ENCODE data around the gene CHD5.

The CHD5 gene

DNA sequence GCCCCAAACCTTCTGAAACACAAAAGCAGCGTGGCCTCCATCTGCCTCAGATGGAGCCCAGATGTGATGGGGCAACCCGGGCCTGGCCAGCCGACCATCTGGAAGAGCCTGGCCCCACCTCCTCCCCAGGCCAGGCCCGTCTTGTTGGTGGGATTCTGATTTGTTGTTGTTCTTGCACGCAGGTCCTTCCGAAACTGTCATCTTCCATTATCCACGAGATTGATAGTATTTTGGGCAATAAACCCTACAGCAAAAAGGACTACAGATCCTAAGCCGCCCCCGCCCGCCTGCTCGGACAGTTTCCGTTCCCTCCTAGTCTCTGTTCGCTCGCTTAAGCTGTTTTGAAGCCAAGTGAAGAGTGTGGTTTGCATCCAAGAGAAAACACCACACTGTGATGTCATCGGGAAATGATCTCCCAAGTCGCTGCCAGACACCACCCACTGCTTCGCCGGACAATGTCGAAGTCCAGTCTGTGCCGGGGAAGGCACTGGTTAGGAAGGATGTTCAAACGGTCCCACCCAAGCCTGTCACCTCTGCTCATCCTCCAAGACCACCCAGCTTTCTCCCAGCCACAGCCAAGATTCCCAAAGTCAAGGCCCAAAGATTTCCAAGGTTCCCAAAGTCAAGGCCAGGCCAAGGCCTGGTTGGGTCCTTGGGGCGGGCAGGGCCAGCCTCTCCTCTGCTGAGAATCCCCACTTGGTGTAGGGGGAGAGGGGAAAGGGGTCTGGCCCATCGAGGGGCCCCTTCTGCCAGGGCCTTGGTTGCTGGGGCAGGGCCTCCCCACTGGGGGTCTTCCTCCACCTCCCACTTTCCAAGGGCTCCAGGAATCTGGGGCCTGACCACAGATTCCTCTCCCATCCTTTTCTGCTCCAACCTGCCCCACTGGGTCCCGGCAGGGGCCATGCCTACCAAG is 81.6 kb downstream of the CHD5 start:
- no peak overlapping the region for H3K27ac ChIP-seq (ENCODE audit: low read depth, low read length)
- peaks cover 14% of the 10 kb centered on the region; the same call in 1 of the 2 replicates for H3K27me3 ChIP-seq (ENCODE audit: insufficient read depth, low read length)
- H3K4me3 ChIP-seq (ENCODE audit: low read depth, low read length) = no peak overlapping the region
- no peaks in the 10 kb centered on the region for H3K79me2 ChIP-seq (ENCODE audit: control insufficient read depth, insufficient read depth, low read length, unreplicated experiment)
- H3K4me1 ChIP-seq (ENCODE audit: control insufficient read depth, insufficient read depth, low read length, unreplicated experiment) = no peaks in the 10 kb centered on the region
- H3K36me3 ChIP-seq (ENCODE audit: insufficient read depth, low read length) = no peaks in the 10 kb centered on the region
- no peak overlapping the region for H2AFZ ChIP-seq (ENCODE audit: low read length, unreplicated experiment)

GRCh38 chr1:6097824-6098223 is 82.3 kb downstream of the CHD5 start:
- Histone ChIP-seq H3K4me1 (ENCODE audit: control insufficient read depth, insufficient read depth, low read length, unreplicated experiment) (no peaks in the 10 kb centered on the region), H3K79me2 (ENCODE audit: control insufficient read depth, insufficient read depth, low read length, unreplicated experiment) (no peaks in the 10 kb centered on the region), H3K27me3 (ENCODE audit: insufficient read depth, low read length) (peaks cover 7% of the 10 kb centered on the region; the same call in 1 of the 2 replicates), H3K4me3 (ENCODE audit: low read depth, low read length) (no peak overlapping the region), H3K36me3 (ENCODE audit: insufficient read depth, low read length) (no peaks in the 10 kb centered on the region), H2AFZ (ENCODE audit: low read length, unreplicated experiment) (no peak overlapping the region), H3K27ac (ENCODE audit: low read depth, low read length) (no peak overlapping the region)

DNA sequence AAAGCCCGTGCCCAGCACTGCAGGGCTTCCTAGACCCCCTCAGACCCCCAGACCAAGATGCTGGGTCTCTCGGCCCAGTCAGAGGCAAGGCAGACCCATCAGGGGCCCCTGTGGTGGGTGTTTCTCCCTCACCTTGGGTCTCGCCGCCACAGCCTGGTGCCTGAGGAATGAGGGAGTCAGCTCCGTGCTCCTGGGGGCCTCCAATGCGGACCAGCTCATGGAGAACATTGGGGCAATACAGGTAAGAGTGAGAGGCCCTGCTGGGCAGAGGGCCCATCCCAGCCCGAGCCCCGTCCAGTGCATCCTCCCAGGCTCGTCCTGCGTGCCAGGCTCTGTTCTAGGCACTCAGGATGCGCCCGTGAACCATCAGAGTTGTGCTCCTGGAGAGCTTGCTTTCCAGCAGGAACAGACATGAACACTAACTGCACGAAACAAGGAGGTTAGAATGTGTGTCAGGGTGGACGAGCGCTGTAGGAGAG is 83.0 kb downstream of the CHD5 start:
- Histone ChIP-seq H3K4me3 (ENCODE audit: low read depth, low read length) (no peak overlapping the region), H3K27me3 (ENCODE audit: insufficient read depth, low read length) (no peaks in the 10 kb centered on the region), H3K27ac (ENCODE audit: low read depth, low read length) (no peak overlapping the region), H3K36me3 (ENCODE audit: insufficient read depth, low read length) (no peaks in the 10 kb centered on the region), H2AFZ (ENCODE audit: low read length, unreplicated experiment) (no peak overlapping the region), H3K79me2 (ENCODE audit: control insufficient read depth, insufficient read depth, low read length, unreplicated experiment) (no peaks in the 10 kb centered on the region), H3K4me1 (ENCODE audit: control insufficient read depth, insufficient read depth, low read length, unreplicated experiment) (no peaks in the 10 kb centered on the region)

- no peaks in the 10 kb centered on the region for H3K79me2 ChIP-seq (ENCODE audit: control insufficient read depth, insufficient read depth, low read length, unreplicated experiment)
- no peak overlapping the region for H3K27ac ChIP-seq (ENCODE audit: low read depth, low read length)
- no peaks in the 10 kb centered on the region for H3K36me3 ChIP-seq (ENCODE audit: insufficient read depth, low read length)
- no peak overlapping the region for H2AFZ ChIP-seq (ENCODE audit: low read length, unreplicated experiment)
- no peak overlapping the region for H3K4me3 ChIP-seq (ENCODE audit: low read depth, low read length)
- no peaks in the 10 kb centered on the region for H3K4me1 ChIP-seq (ENCODE audit: control insufficient read depth, insufficient read depth, low read length, unreplicated experiment)
- no peaks in the 10 kb centered on the region for H3K27me3 ChIP-seq (ENCODE audit: insufficient read depth, low read length)
Observed at GRCh38 chr1:6096243-6097116, 83.6 kb downstream of the CHD5 start.

- H3K36me3 ChIP-seq (ENCODE audit: insufficient read depth, low read length) = no peaks in the 10 kb centered on the region
- H3K4me1 ChIP-seq (ENCODE audit: control insufficient read depth, insufficient read depth, low read length, unreplicated experiment) = no peaks in the 10 kb centered on the region
- no peaks in the 10 kb centered on the region for H3K79me2 ChIP-seq (ENCODE audit: control insufficient read depth, insufficient read depth, low read length, unreplicated experiment)
- no peaks in the 10 kb centered on the region for H3K27me3 ChIP-seq (ENCODE audit: insufficient read depth, low read length)
- H3K4me3 ChIP-seq (ENCODE audit: low read depth, low read length) = no peak overlapping the region
- H2AFZ ChIP-seq (ENCODE audit: low read length, unreplicated experiment) = no peak overlapping the region
- no peak overlapping the region for H3K27ac ChIP-seq (ENCODE audit: low read depth, low read length)
Observed at GRCh38 chr1:6095511-6096242, 84.4 kb downstream of the CHD5 start.

DNA sequence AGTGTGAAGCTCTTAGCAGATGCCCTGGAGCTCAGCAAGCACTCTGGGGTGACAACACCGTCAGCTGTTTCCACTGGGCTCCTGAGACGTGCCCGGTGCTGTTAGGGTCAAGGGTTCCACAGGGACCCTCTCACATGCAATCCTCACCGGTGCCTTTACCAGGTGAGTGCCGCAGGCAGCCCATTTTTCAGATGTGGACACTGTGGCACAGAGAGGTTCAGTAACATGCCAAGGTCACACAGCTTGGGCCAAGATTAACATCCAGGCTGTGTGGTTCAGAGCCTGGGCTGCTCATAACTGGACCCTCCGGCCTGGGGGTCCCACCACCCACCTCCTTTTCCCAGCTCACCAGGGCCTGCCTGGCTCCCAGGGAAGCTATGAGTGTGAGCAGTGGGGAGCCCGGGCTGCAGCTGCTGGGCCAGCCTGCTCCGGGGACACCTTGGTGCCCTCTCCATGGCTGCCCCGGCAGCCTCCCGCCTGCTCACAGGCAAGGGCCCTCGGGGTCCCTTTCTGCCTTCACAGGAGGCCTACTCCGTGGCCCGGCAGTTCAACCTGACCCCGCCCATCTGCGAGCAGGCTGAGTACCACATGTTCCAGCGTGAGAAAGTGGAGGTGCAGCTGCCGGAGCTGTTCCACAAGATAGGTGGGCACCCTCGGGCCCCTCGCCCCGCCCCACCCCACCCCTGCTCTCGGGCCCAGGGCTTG is 85.2 kb downstream of the CHD5 start:
- no peaks in the 10 kb centered on the region for H3K79me2 ChIP-seq (ENCODE audit: control insufficient read depth, insufficient read depth, low read length, unreplicated experiment)
- no peaks in the 10 kb centered on the region for H3K27me3 ChIP-seq (ENCODE audit: insufficient read depth, low read length)
- no peaks in the 10 kb centered on the region for H3K4me1 ChIP-seq (ENCODE audit: control insufficient read depth, insufficient read depth, low read length, unreplicated experiment)
- H3K4me3 ChIP-seq (ENCODE audit: low read depth, low read length) = no peak overlapping the region
- no peak overlapping the region for H2AFZ ChIP-seq (ENCODE audit: low read length, unreplicated experiment)
- no peak overlapping the region for H3K27ac ChIP-seq (ENCODE audit: low read depth, low read length)
- no peaks in the 10 kb centered on the region for H3K36me3 ChIP-seq (ENCODE audit: insufficient read depth, low read length)

GRCh38 chr1:6094246-6094645 is 85.9 kb downstream of the CHD5 start:
- Histone ChIP-seq H3K79me2 (ENCODE audit: control insufficient read depth, insufficient read depth, low read length, unreplicated experiment) (no peaks in the 10 kb centered on the region), H3K27me3 (ENCODE audit: insufficient read depth, low read length) (no peaks in the 10 kb centered on the region), H3K27ac (ENCODE audit: low read depth, low read length) (no peak overlapping the region), H3K4me3 (ENCODE audit: low read depth, low read length) (no peak overlapping the region), H3K4me1 (ENCODE audit: control insufficient read depth, insufficient read depth, low read length, unreplicated experiment) (no peaks in the 10 kb centered on the region), H3K36me3 (ENCODE audit: insufficient read depth, low read length) (no peaks in the 10 kb centered on the region), H2AFZ (ENCODE audit: low read length, unreplicated experiment) (no peak overlapping the region)

DNA sequence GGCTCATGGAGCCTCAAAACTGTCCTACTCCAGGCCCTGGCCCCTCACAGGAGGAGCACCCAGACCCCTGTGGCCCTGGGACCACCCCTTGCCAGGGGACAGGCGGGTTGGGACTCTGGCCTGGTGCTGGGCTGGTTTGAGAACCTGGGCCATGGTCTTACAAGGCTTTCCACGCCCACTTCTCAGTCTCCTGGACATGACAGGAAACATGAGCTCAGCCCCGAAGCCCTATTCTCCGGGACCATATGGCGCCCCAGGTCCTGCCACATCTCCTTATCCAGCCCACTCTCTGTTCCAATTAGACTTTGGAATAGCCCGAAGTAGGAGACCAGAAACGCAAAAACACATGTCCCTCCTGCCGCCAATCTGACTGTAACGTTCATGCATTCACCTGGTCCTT is 86.5 kb downstream of the CHD5 start:
- H3K4me3 ChIP-seq (ENCODE audit: low read depth, low read length) = no peak overlapping the region
- no peak overlapping the region for H2AFZ ChIP-seq (ENCODE audit: low read length, unreplicated experiment)
- no peak overlapping the region for H3K27ac ChIP-seq (ENCODE audit: low read depth, low read length)
- no peaks in the 10 kb centered on the region for H3K27me3 ChIP-seq (ENCODE audit: insufficient read depth, low read length)
- no peaks in the 10 kb centered on the region for H3K4me1 ChIP-seq (ENCODE audit: control insufficient read depth, insufficient read depth, low read length, unreplicated experiment)
- no peaks in the 10 kb centered on the region for H3K36me3 ChIP-seq (ENCODE audit: insufficient read depth, low read length)
- no peaks in the 10 kb centered on the region for H3K79me2 ChIP-seq (ENCODE audit: control insufficient read depth, insufficient read depth, low read length, unreplicated experiment)

- Histone ChIP-seq H3K79me2 (ENCODE audit: control insufficient read depth, insufficient read depth, low read length, unreplicated experiment) (no peaks in the 10 kb centered on the region), H3K36me3 (ENCODE audit: insufficient read depth, low read length) (no peaks in the 10 kb centered on the region), H3K4me3 (ENCODE audit: low read depth, low read length) (no peak overlapping the region), H3K4me1 (ENCODE audit: control insufficient read depth, insufficient read depth, low read length, unreplicated experiment) (no peaks in the 10 kb centered on the region), H2AFZ (ENCODE audit: low read length, unreplicated experiment) (no peak overlapping the region), H3K27ac (ENCODE audit: low read depth, low read length) (no peak overlapping the region), H3K27me3 (ENCODE audit: insufficient read depth, low read length) (no peaks in the 10 kb centered on the region)
Observed at GRCh38 chr1:6093071-6093470, 87.0 kb downstream of the CHD5 start.

GRCh38 chr1:6092211-6092610 is 87.9 kb downstream of the CHD5 start:
- H3K4me3 ChIP-seq (ENCODE audit: low read depth, low read length) = no peak overlapping the region
- no peaks in the 10 kb centered on the region for H3K36me3 ChIP-seq (ENCODE audit: insufficient read depth, low read length)
- no peak overlapping the region for H2AFZ ChIP-seq (ENCODE audit: low read length, unreplicated experiment)
- H3K4me1 ChIP-seq (ENCODE audit: control insufficient read depth, insufficient read depth, low read length, unreplicated experiment) = no peaks in the 10 kb centered on the region
- H3K79me2 ChIP-seq (ENCODE audit: control insufficient read depth, insufficient read depth, low read length, unreplicated experiment) = no peaks in the 10 kb centered on the region
- no peaks in the 10 kb centered on the region for H3K27me3 ChIP-seq (ENCODE audit: insufficient read depth, low read length)
- H3K27ac ChIP-seq (ENCODE audit: low read depth, low read length) = no peak overlapping the region
